ENCODE results near the gene SF3B3. TPM values are rescaled to one million over a fixed set of nuclear protein-coding genes. Genes with fewer than 3 reads are reported as not detected.

The SF3B3 gene
- total and polyA plus RNA-seq, 2 of the 13 experiments (the other 11 are each of a cell fraction or from before 2014, with no cell fraction given), result 157 to 500 TPM

DNA sequence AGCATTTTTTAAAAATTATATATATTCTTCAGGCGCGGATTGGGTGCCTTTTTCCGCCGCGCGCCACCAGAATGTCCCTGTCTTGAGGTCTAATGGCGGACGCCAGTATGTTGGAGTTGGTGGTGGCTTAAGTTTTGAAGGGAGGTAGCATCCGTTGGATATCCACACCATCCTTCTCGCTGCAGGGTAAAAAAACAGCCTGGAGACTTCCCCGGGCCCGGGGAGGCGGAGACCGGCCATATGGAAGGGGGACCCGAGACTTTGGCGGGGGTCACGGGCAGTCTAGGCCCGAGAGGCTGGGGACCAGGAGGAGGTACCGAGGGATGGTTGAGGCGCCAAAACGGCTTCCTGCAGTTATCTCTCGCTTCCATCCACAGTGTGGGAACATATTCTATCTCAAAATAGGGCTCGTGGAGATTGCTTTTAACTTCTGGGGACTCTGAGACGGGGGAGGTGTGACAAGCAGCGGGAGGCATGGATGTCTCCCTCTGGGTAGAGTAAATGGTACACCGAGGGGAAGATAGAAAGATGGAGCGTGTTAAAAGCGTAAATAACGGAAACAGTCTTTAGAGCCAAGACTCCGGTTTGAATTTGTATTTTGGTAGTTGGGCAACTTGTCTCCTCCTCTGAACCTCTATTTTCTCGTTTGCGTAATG, at the start of gene SF3B3 (continued):
- peak; percentile 82 for TF ChIP-seq ARNT2 (CRISPR knock-in tag; IDR thresholded peaks at IDR 0.05; ENCODE audit: low read depth)
- TF ChIP-seq ZFP91 (CRISPR knock-in tag; IDR thresholded peaks at IDR 0.05; ENCODE audit: borderline replicate concordance), result no peak; the same call in 1 of the 2 replicates
- no peak for TF ChIP-seq ZNF629 (CRISPR knock-in tag; conservative IDR thresholded peaks at IDR 0.05)
- TF ChIP-seq, protein P1, sequence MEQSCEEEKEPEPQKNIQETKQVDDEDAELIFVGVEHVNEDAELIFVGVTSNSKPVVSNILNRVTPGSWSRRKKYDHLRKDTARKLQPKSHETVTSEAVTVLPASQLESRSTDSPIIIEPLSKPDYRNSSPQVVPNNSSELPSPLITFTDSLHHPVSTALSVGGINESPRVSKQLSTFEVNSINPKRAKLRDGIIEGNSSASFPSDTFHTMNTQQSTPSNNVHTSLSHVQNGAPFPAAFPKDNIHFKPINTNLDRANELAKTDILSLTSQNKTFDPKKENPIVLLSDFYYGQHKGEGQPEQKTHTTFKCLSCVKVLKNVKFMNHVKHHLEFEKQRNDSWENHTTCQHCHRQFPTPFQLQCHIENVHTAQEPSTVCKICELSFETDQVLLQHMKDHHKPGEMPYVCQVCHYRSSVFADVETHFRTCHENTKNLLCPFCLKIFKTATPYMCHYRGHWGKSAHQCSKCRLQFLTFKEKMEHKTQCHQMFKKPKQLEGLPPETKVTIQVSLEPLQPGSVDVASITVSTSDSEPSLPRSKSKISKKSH (CRISPR knock-in tag; IDR thresholded peaks at IDR 0.05; ENCODE audit: borderline replicate concordance), result peak; percentile 84; the same call in 1 of the 2 replicates
- TF ChIP-seq SNAPC4 (CRISPR knock-in tag; IDR thresholded peaks at IDR 0.05), result peak; percentile 73; the same call in 1 of the 2 replicates
- peak; percentile 69; the same call in 1 of the 2 replicates for TF ChIP-seq ZNF501 (CRISPR knock-in tag; IDR thresholded peaks at IDR 0.05)
- TF ChIP-seq ZNF383 (CRISPR knock-in tag; IDR thresholded peaks at IDR 0.05; ENCODE audit: borderline replicate concordance), result no peak
- no peak for TF ChIP-seq ZNF839 (CRISPR knock-in tag; IDR thresholded peaks at IDR 0.05; ENCODE audit: borderline replicate concordance)
- no peak for TF ChIP-seq SRSF4 (IDR thresholded peaks at IDR 0.05; ENCODE audit: low read depth, low read length, poor library complexity, severe bottlenecking)
- TF ChIP-seq BATF2 (CRISPR knock-in tag; IDR thresholded peaks at IDR 0.05), result 0 out of 2 replicates have a peak, but pooled peaks have one; percentile 11
- TF ChIP-seq FOXO1 (CRISPR knock-in tag; IDR thresholded peaks at IDR 0.05), result peak; percentile 19; the same call in 1 of the 2 replicates
- peak; percentile 96 for TF ChIP-seq E2F1 (CRISPR knock-in tag; IDR thresholded peaks at IDR 0.05)
- TF ChIP-seq ZNF850 (CRISPR knock-in tag; conservative IDR thresholded peaks at IDR 0.05), result peak; percentile 93; the same call in 1 of the 2 replicates
- peak; percentile 28 for TF ChIP-seq TEAD3 (CRISPR knock-in tag; optimal IDR thresholded peaks at IDR 0.05; ENCODE audit: borderline replicate concordance)
- TF ChIP-seq, protein P2, sequence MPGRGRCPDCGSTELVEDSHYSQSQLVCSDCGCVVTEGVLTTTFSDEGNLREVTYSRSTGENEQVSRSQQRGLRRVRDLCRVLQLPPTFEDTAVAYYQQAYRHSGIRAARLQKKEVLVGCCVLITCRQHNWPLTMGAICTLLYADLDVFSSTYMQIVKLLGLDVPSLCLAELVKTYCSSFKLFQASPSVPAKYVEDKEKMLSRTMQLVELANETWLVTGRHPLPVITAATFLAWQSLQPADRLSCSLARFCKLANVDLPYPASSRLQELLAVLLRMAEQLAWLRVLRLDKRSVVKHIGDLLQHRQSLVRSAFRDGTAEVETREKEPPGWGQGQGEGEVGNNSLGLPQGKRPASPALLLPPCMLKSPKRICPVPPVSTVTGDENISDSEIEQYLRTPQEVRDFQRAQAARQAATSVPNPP (CRISPR knock-in tag; IDR thresholded peaks at IDR 0.05), result 0 out of 2 replicates have a peak, but pooled peaks have one; percentile 31
- peak; percentile 37; the same call in 1 of the 2 replicates for TF ChIP-seq NCOA2 (CRISPR knock-in tag; IDR thresholded peaks at IDR 0.05)
